ENCODE measurements around the gene PCARE. TPM values are rescaled to one million over a fixed set of nuclear protein-coding genes. Genes with fewer than 3 reads are reported as not detected.
A peak's percentile ranks its signal among the peaks of the same experiment; 100 is the strongest.

The PCARE gene
- total and polyA plus RNA-seq, 7 donors = under 0.01 to 0.14 TPM; not detected in 5

DNA sequence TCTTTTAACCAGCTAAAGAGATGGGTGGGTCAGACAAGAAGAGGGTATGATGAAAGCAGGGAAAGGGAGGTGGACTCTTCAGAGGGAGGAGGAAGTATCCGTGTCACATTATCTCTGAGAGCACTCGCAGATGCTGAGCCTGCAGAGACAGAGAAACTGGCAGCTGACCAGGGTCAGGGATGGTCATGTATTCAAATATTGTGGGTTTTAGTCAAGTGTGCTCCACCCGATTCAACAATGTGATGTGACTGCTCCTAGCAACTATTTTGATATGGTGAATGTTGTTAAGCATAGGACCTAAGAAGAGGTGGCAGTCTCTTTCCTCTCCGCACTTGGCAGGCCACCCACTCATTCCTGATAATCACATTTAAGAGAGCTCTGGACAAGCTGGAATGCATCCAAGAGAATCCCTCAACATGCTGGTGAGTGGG, 39.6 kb upstream of the PCARE start:
- H3K4me3 ChIP-seq = no peak overlapping the region
- no peaks in the 10 kb centered on the region for H3K36me3 ChIP-seq
- no peaks in the 10 kb centered on the region for H3K27me3 ChIP-seq
- peak overlapping the region in 3 of 4 donors; percentile 43 to 94 (median 93) for H3K27ac ChIP-seq
- WGBS, 2 donors = 47 to 59% methylated on average over 4 of the region's 4 CpGs
- no peaks in the 10 kb centered on the region for H3K9me3 ChIP-seq
- peaks cover 0 to 28% (median 19%) of the 10 kb centered on the region in 4 donors for H3K4me1 ChIP-seq
- TF ChIP-seq, protein P1, sequence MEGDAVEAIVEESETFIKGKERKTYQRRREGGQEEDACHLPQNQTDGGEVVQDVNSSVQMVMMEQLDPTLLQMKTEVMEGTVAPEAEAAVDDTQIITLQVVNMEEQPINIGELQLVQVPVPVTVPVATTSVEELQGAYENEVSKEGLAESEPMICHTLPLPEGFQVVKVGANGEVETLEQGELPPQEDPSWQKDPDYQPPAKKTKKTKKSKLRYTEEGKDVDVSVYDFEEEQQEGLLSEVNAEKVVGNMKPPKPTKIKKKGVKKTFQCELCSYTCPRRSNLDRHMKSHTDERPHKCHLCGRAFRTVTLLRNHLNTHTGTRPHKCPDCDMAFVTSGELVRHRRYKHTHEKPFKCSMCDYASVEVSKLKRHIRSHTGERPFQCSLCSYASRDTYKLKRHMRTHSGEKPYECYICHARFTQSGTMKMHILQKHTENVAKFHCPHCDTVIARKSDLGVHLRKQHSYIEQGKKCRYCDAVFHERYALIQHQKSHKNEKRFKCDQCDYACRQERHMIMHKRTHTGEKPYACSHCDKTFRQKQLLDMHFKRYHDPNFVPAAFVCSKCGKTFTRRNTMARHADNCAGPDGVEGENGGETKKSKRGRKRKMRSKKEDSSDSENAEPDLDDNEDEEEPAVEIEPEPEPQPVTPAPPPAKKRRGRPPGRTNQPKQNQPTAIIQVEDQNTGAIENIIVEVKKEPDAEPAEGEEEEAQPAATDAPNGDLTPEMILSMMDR (IDR thresholded peaks at IDR 0.05) = no peak
- TF ChIP-seq POLR2AphosphoS5 (IDR thresholded peaks at IDR 0.05) = peak in 1 of 4 donors; percentile 50
- intact Hi-C loops (cut with DNase I) = loop anchor here (2.0 to 10.0 kb wide), 2 partner anchors 51 to 159 kb away; no protein-coding TSS in a partner anchor
- peak; percentile 77 for DNase-seq

- TF ChIP-seq POLR2A (IDR thresholded peaks at IDR 0.05) = no peak
- TF ChIP-seq, protein P1 (IDR thresholded peaks at IDR 0.05) = no peak
- no peak for TF ChIP-seq POLR2AphosphoS5 (IDR thresholded peaks at IDR 0.05)
- no peak for TF ChIP-seq EP300 (IDR thresholded peaks at IDR 0.05)
- Histone ChIP-seq H3K27me3 (no peaks in the 10 kb centered on the region), H3K4me1 (peaks cover 0 to 25% (median 16%) of the 10 kb centered on the region in 4 donors), H3K4me3 (no peak overlapping the region), H3K36me3 (no peaks in the 10 kb centered on the region), H3K27ac (no peak overlapping the region), H3K9me3 (no peaks in the 10 kb centered on the region)
- no peak for DNase-seq
- intact Hi-C loops (cut with DNase I) = loop anchor here (10.0 kb wide), 1 partner anchor 158 kb away; no protein-coding TSS in a partner anchor
- WGBS, 2 donors = 84 to 91% methylated on average over 5 of the region's 5 CpGs
Observed at GRCh38 chr2:29113027-29113686, 38.8 kb upstream of the PCARE start.

DNA sequence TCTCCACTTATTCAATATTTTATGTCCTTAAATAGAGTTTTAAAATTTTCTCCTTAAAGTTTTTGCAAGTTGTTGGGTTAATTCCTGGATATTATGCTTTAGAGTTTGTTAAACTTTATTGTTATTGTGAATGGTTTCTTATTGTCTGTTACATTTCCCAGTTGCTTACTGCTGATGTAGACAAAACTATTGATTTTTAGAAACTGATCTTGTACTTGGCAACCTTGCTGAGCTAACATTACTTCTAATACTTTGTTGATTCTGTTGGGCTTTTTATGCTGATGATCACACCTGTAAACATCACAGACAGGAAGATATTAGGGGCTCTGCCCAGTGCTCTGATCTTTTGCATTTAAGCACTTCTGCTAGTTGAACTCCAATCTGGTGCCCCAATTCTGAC, 38.1 kb upstream of the PCARE start:
- H3K27me3 ChIP-seq = no peaks in the 10 kb centered on the region
- no peak overlapping the region for H3K27ac ChIP-seq
- intact Hi-C loops (cut with DNase I) = loop anchor here (10.0 kb wide), 1 partner anchor 158 kb away; no protein-coding TSS in a partner anchor
- H3K4me1 ChIP-seq = peaks cover 0 to 18% (median 8%) of the 10 kb centered on the region in 4 donors
- TF ChIP-seq, protein P1 (IDR thresholded peaks at IDR 0.05) = no peak
- no peak for TF ChIP-seq POLR2AphosphoS5 (IDR thresholded peaks at IDR 0.05)
- TF ChIP-seq EP300 (IDR thresholded peaks at IDR 0.05) = no peak
- no peak for TF ChIP-seq POLR2A (IDR thresholded peaks at IDR 0.05)
- no peaks in the 10 kb centered on the region for H3K9me3 ChIP-seq
- DNase-seq = no peak
- H3K36me3 ChIP-seq = no peaks in the 10 kb centered on the region
- H3K4me3 ChIP-seq = no peak overlapping the region

GRCh38 chr2:29110916-29111535, 36.7 kb upstream of the PCARE start:
- no peaks in the 10 kb centered on the region for H3K36me3 ChIP-seq
- no peak for DNase-seq
- H3K9me3 ChIP-seq = no peaks in the 10 kb centered on the region
- H3K4me3 ChIP-seq = no peak overlapping the region
- TF ChIP-seq, protein P1 (IDR thresholded peaks at IDR 0.05) = no peak
- no peak for TF ChIP-seq POLR2A (IDR thresholded peaks at IDR 0.05)
- no peak for TF ChIP-seq EP300 (IDR thresholded peaks at IDR 0.05)
- no peak for TF ChIP-seq POLR2AphosphoS5 (IDR thresholded peaks at IDR 0.05)
- H3K27me3 ChIP-seq = no peaks in the 10 kb centered on the region
- no peak overlapping the region for H3K27ac ChIP-seq
- 59 to 75% methylated on average over 4 of the region's 4 CpGs for WGBS, 2 donors
- intact Hi-C loops (cut with DNase I) = loop anchor here (10.0 kb wide), 1 partner anchor 156 kb away; no protein-coding TSS in a partner anchor
- peaks cover 0 to 8% (median 2%) of the 10 kb centered on the region in 4 donors for H3K4me1 ChIP-seq

All from sigmoid colon (tissue), 7 donors.